HG03354 (cell line): ENCODE measurements around the gene SAP25.

Experiments
- ATAC-seq: cut with Tn5 transposase; IDR thresholded peaks from one replicate; pipeline ENCODE4 v1.9.1; 2021; ENCODE audit warnings: mild to moderate bottlenecking; ENCODE audit not compliant: unreplicated experiment, poor library complexity, severe bottlenecking

SAP25 gene

DNA sequence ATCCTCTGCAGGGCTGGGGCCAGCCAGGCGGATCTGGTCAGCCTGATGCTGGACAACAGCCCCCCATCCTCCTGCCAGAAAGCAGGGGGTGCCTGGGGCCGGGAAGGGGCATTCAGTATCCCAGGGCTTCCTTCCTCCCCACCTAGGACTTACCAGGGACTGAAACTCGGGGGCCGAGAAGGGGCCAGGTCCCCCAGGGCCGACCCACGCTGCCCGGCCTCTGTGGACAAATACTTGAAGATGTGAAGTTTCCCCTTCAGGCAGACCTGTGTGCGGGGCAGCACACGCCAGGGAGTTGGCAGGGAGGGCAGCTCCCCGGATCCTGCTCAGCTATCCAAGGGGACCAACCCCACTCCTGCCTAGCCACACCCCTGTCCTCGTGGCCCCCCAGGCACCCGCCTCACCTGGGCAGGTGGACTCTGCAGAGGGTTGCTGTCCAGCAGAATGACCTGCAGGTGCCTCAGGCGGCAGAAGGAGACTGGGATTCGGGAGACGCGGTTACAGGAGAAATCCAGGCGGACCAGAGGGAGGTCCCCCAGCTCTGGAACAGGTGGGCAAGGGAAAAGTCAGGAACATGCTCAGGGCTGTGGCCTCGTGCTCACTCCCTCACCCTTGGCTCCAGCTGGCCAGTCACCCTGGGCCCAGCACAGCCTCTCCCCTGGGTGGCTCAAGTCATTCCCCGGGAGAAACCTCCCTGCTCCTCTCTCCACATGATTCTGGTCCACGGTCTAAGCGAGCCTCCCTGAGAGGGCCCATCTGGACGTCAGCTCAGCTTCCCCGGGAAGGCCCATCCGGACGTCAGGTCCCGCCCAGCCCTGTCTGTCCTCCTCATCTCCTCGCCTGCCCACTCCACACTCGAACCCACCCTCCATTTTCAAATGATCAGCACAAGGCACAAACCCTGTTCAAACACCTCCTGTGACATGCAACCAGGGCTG, 4.8 kb upstream of the SAP25 start:
- no peak for ATAC-seq

DNA sequence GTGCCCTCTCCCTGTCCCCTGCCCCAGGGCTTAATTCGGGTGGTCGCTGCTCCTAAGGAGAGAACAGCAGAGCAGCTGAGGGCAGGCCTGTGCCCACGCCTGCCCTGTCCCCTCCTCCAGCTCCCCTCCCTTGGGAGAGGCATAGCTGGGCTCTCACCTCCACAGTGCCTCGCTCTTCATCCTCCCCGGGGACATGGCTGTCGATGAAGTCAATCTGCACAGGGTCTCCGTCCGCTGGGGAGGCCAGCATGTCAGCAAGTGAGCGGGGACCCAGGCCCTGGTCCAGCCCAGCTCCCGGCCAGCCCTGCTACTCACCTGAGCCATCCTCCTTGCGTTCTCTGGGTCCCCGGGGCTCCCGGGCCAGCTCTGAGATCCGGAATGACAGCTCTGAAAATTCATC, 3.8 kb upstream of the SAP25 start:
- ATAC-seq: no peak

DNA sequence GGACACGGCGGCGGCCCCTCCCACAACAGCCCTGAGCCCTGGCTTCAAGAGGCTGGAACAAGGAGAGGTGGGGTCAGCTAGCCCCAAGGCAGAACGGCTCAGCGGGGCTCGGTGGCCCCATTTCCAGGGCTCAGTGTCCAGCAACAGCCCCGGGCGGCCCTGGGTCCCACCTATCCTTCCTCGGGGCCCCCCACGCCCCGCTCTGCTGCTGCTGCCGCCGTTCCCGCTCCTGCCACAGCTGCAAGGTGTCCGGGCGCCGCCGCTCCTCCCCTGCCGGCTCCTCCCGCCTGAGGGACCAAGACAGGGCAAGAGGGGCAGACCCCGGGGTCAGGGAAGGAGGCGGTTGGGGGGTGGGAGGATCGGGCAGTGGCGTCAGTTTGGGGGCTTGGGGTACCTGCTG, 3.4 kb upstream of the SAP25 start:
- no peak for ATAC-seq

DNA sequence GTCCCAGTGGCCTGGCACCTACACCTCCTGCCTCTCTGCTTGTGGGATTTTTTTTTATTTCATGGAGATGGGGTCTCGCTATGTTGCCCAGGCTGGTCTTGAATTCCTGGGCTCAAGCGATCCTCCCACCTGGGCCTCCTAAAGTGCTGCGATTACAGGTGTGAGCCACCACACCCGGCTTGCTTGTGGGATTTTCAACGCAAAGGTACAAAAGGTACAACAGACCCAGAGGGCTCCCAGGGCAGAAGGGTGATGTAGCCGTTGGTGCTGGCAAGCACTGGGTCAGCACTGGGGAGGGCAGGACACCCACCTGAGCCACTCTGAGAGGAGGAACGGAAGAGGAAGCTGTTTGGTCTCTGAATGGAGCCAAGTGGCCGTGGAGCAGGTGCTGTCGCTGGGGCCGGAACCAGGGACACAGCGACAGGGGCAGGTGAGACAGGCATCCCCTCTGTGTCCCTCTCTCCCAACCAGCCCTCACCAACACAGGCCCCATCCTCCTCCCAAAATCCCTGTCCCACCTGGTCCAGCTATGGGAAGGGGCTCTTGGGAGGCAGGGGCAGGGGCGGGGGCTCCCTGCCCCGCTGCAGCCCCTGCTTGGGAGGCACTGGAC, 2.8 kb upstream of the SAP25 start:
- no peak for ATAC-seq

DNA sequence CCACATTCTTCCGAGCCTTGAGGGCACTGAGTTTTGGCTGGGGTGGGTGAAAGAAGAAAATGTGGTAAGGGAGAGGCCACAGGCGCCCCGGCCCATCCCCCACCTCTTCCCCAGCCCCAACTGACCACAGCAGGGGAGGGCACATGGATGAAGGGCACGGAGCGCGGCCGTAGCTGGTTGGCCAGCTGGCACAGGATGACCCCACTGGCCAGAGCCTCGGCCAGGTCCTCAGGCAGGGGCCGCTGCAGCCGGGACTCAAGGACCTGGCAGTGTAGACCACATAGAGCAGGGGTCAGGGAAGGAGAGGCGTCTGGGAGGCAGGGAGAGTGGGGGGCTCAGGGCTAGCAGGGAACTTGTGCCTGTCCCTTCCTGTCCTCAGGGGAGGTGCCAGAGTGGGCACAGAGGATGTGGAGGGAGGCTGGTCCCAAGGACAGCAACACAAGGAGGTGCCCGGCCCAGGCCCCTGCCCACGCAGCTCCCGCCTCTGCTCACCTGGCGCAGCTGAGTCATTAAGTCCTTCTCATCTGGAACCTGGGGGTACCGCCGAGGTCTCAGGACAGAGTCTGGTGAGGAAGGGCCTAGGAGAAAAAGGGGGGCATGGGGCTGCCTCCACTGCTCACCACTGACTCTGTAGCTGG, 2.2 kb upstream of the SAP25 start:
- no peak for ATAC-seq

DNA sequence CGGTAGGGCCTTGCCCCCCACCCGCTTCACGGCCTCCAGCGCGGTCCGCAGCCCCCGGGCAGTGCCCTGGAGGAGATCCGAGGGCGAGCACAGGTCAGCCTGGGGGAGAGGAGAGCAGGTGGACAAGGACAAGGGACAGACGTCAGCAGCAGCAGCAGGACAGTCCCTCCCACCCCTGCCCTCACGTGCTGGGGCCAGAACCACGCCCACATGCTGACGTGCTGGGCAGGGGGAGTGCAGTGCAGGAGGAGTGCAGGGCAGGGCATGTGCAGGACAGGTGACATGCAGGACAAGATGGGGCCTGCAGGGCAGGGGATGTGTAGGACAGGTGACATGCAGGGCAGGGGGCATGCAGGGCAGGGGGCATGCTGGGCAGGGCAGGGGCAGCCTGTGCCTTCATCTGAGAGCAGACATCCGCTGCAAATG, 1.5 kb upstream of the SAP25 start:
- no peak for ATAC-seq

DNA sequence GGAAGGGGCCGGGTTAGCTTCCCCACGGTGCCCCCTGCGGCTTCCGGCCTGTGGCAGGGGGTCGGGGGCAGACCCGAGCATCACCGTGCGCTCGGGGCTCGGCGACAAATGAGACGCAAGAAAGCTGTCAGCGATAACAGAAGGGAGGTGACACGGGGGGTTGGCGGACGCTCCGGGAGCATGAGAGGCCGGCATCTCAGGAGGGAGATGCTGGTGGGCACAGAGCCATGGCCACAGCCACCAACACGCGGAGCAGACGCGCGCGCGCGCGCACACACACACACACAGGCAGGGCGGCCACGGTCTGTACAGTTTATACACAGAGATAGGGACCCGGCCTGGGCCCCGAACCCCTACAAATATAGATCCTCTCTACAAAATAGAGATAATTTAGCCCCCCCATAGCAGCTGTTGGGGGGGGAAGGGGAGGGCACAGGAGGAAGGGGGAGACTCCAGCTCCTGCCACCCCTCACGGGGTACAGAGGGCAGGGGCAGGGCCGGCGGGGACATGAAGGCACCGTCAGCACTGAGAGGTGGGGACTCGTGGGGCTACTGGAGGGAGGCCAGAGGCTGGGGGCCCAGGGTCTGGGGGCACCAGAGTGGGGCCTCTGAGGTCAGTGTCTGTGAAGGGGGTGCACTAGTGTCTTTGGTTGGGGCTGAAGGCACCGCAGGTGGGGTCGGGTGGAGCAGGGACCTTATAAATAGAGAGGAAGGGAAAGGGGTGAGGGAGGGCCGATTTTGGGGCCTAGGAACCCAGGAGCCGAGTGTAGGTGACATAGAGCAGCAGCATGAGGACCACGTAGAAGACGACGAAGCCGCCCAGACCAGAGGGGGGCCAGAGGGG, 884 bp upstream of the SAP25 start:
- ATAC-seq: no peak

DNA sequence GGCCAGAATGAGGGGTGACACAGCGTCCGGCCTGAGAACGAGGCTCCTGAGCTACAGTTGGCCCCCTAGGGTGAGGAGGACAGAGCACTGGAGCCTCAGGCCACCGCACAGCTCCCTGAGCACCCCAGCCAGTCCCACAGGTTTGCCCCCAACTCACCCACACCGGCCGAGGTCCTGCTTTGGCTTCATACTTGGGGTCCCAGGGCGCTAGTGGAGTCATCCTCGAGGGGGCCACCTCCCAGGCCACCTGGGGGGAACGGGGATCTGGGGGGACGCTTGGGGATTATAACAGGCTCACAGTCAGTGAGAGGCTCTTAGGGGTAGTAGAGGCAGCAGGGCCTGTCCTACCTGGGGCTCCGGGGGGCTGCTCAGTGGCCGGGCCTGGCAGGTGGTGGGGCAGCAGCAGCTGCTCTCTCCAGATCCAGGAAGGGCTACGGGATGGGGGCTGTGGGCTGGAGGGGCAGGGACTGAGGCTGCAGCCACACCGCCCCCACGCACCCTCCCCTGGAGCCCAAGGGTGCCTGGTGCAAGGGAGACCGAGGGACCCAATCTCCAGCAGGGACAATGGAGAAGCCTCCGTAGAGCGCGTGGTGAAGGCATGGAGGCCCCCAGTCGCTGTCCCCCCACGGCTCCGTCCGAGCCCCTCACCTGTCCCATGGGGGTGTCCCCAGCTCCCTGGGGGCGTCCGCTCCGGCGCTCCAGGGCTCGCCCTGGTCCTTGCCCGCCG, 588 bp downstream of the SAP25 start:
- no peak for ATAC-seq

DNA sequence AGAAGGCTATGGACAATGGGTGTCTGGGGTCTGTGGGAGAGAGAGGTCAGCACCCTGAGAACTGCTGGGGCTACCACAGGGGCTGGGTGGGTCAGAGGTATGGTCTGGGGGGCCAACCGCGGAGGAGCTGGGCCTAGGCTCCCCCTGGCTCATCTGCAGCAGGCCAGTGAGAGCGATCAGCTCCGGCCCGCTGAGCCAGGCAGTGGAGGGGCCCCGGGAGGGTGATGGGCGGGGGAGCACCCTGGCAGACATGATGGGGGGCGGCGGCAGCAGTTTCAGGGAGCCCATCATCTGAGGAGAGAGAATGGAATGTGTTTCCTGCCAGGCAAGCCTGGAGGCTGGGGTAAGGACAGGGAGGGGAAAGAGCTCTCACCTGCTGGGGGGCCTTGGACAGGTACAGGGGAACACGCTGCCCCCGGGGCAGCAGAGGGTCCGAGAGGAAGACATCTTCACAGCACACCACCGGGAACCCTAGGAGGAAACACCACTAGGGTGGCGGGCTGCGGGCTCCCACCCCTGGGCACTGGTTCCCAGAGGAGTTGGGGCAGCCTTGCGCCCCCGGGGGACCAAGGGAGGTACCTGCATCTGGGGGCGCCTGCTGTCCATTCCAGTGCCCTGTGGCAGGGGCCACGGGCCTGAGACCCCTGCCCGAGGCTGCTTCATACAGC, 1.3 kb downstream of the SAP25 start:
- ATAC-seq: no peak

DNA sequence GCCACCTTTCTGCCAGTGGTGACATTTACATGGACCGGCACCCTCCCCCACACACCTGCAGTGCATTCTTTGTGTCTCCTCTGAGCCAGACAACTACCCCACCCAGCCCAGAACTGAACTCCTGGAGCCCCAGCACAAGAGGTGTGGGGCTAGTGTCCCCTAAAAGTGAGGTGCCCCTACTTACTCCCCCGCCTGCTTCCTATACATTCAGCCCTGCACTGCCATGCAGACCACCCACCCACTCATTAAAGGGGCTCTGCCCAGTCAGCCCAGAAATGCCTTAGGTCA, 1.9 kb downstream of the SAP25 start:
- no peak for ATAC-seq

DNA sequence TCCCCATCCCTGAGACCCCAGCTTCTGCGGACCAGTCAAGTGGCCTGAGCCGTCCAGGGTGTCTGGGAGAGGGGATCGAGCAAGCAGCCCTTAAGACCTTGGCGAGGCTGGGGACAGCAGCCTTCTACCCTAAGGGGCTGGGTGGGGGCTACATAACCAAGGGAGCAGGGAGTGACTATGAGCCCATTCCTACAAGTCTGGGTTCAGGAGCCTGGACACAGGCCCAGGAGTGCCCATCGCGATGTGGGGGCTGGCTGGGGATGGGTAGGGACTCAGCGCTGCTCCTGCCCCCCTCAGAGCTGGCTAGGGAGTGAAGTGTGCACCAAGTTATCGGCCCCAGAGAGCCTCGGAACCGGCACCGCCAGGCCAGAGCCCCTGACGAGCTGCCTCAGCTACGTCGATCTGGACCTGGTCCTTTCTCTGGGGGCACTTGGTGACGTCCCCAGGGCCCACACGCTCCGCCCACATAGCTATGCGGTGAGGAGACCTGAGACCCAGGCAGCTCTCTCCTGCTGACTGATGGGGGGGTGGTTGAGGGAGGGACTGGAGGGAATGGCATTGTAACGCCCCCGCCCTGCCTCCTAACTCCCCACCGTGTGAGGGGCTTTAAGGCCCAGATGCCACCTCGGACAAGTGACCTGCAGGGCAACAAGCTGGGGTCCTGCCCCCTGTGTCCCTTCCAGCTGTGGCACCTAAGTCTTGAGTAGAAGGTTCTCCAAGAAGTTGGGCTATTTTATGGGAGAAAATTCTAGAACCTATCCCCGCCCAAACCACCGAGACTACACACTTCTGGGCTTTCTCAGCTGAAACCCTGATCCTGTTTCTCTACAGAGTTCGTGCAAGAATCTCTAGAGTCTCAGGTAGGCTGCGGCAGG, 2.5 kb downstream of the SAP25 start:
- ATAC-seq: no peak

DNA sequence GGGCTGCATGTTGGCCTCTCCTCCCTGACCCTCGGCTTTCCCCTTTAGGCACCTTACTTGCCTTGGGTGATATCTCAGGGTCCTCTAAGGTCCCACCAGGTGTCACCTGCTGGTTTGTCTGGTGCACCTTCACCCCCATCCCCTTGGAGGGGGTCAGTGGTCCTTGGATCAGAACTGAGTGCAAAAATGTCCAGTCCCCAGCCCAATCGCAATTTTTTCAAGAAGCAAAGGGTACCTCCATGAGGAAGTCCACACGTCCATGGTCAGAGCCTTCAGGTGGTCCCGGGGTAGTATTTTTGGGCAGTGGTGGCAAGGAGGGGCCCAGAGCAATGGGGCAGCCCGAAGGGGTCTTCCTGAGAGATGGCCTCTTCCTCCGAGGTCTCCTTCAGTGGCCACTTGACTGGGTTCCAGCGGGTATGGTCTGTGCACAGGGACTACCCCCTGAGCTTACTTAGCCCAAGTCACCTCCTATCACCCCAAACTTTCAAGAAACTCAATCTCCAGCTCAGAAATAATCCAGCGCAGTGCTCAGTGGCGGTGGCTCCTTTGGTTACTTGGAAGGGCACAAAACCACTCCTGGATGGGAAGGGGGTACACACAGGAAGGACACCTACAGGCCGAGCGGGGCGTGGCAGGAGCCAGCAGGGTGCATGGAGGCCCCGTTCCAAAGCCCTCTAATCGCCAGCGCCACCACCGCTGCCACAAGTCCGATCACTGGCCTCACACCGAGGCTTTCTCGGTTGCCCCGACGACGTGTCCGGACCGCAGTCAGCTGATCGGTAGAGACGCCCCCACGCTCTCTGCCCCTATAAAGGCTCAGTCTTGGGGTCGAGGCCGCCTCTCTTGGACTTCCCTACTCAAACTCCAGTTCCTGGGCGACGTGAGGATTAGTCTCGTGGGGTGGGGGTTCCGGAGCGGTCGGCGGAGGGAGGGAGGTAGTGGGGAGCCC, 4.5 kb downstream of the SAP25 start:
- ATAC-seq: peak; percentile 44

DNA sequence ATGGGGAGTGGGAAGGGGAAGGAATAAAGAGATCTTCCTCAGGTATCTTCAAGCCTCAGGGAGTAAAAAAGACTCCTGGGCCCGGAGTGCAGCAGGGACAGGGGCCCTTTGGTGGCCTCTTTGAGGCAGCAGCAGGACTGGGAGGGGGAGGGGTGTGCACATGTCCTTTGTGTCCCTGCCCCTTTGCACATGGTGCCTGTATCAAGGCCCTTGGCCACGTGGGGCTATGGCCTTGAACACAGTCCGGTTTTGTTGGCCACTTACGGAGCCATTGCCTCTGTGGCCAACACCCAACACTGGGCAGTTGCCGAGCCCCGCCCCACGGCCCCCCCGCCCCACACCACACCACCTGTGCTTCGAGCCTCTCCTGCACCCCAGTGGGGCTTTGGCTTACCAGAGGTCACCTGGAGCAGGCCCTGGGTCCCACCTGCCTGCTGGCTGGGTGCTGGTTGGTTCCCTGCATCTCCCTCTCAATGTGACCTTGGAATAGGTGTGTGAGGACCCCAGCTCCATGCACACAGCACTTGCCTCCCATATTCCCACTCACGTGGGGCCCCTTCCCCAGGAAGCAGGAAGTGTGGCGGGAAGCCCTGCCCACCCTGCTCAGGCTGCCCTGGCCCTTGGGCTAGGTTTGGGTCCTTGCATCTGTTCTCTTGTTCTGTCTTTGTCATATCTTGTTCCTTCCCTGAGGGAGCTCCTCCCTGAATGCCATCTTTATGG, 5.4 kb downstream of the SAP25 start:
- ATAC-seq: no peak

DNA sequence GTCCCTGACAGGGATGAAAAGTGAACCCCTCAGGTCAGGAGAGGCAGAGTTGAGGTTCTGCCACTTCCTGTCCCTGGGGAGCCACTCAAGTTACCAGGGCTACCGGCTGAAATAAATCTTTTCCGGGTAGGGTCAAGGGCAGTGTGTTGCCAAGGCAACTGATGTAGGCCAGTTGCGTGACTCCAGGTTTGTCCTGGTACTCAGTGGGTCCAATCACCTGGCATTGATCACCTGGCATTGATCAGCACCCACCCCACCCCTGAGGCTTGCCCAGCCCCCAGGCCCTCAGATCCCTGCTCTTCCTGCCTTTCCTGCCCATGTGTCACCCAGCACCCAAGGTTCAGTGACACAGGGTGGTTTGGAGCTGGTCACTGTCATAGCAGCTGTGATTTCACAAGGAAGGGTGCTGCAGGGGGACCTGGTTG, 5.9 kb downstream of the SAP25 start:
- ATAC-seq: peak; percentile 35

DNA sequence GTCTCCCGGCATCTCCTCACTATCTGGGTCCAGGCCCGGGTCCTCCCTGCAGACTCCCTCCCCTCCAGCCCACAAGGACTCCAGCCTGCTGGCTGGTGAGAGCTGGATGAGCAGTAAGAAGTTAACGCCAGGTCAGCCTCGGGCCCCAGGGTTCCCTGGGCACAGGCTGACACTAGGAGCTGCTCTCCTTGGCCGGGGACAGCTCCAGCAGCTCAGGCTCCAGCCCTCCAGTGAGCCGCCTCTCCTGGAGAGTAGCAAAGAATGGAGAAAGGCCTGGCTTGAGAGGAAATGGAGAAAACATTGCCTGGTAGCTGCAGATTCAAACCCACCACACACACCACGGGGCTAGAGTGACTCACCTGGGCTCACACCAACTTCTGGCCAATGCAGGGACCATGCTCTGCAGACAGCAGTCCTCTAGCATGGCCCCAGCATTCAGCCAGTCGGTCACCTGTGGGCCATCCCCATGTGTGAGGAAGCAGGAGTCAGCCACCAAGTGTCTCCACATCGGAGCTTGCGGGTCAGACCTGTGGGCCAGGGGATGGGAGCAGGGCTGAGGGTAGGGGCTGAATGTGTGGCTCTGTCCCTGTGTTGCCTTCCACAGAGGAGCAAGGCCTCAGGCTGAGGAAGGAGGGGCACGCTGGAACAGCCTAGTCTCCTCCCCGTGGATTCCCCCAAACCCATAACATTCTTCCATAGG, 6.5 kb downstream of the SAP25 start:
- no peak for ATAC-seq

DNA sequence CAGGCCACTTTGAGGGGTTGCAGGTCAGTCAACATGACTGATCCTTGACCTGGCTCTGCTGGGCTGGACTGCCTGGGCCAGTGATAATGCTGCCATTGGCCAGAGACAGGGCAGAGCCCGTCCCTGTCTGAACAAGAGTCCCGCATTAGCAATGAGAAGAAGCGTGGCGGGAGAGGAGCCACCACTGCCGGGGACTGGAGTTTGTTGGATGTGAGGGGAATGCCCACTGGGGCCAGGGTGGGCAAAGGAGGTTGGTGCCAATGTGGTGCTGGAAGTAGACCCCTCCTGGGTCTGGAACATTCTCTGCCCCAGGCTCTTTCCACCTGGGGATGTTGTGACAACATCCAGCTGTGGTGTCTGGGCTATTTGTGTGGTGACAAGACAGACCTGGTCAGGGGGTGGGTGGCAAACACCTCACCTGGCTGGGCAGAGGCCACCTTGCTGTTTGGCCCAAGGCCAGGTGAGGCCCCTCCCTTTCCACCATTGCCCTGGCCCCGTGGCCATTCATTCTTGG, 7.6 kb downstream of the SAP25 start:
- no peak for ATAC-seq
